IMR-90 (cell line): ENCODE data around the gene DBNL. TPM values are rescaled to one million over a fixed set of nuclear protein-coding genes. Genes with fewer than 3 reads are reported as not detected.

Experiments used
- ATAC-seq: fragments of 200-7000 bp; cut with Tn5 transposase; 2 replicates; pipeline ENCODE4 v1.9.1; 2020; ENCODE audit warnings: low read depth, mild to moderate bottlenecking, moderate library complexity
- BruUV-seq: library from RNA; stranded (reverse); fragments of 400-500 nt; replicated peaks from 2 replicates; lab custom pipeline; 2021; lab: Mats Ljungman, UMichigan
- CTCF ChIA-PET: fragments of 300-600 bp; formaldehyde crosslinking; extraction: SDS; loops from one replicate; lab custom pipeline; 2021; ENCODE audit warnings: antibody characterized with exemption; lab: Yijun Ruan, JAX
- POLR2A ChIA-PET: fragments of 300-600 bp; sonication (Branson Sonifier 250); formaldehyde crosslinking; loops from one replicate; lab custom pipeline; 2022; ENCODE audit warnings: antibody characterized with exemption; ENCODE audit not compliant: unreplicated experiment; lab: Charles Lee
- DNase-seq: peaks from one replicate; pipeline ENCODE4 v3.0.0; 2013
- H2AFZ ChIP-seq: replicated peaks from 2 replicates; pipeline ENCODE3; 2013; ENCODE audit warnings: low read length, mild to moderate bottlenecking; ENCODE audit not compliant: poor library complexity
- H2AK5ac ChIP-seq: 2 replicates; pipeline ENCODE4 v1.6.1; 2013; ENCODE audit warnings: low read depth, low read length, inconsistent platforms
- H2AK9ac ChIP-seq: replicated peaks from 2 replicates; pipeline ENCODE3; 2013; ENCODE audit warnings: mild to moderate bottlenecking, low read depth, low read length, moderate library complexity; ENCODE audit not compliant: poor library complexity
- H2BK120ac ChIP-seq: 2 replicates; pipeline ENCODE4 v1.6.1; 2013; ENCODE audit warnings: low read depth, low read length, inconsistent platforms
- H2BK15ac ChIP-seq: 3 replicates; pipeline ENCODE4 v1.6.1; 2013; ENCODE audit warnings: low read depth, low read length, inconsistent platforms
- H2BK20ac ChIP-seq: 2 replicates; pipeline ENCODE4 v1.6.1; 2013; ENCODE audit warnings: low read depth, mild to moderate bottlenecking, inconsistent platforms, low read length, moderate library complexity
- H2BK5ac ChIP-seq: 2 replicates; pipeline ENCODE4 v1.6.1; 2013; ENCODE audit warnings: mild to moderate bottlenecking, low read depth, low read length, inconsistent platforms; ENCODE audit not compliant: poor library complexity, severe bottlenecking
- H3K14ac ChIP-seq: replicated peaks from 2 replicates; pipeline ENCODE4 v1.6.1; 2013; ENCODE audit warnings: low read depth, low read length, inconsistent platforms
- H3K18ac ChIP-seq: 2 replicates; pipeline ENCODE4 v1.6.1; 2013; ENCODE audit warnings: low read depth, low read length, control low read depth
- H3K23ac ChIP-seq: 2 replicates; pipeline ENCODE4 v1.6.1; 2013; ENCODE audit warnings: low read depth, low read length, inconsistent platforms
- H3K27ac ChIP-seq: 2 replicates; pipeline ENCODE4 v1.5.1; 2013; ENCODE audit warnings: mild to moderate bottlenecking, control low read depth, low read length; ENCODE audit not compliant: insufficient read depth
- H3K27me3 ChIP-seq: 2 replicates; pipeline ENCODE4 v1.6.1; 2013; ENCODE audit warnings: low read length; ENCODE audit not compliant: control insufficient read depth, insufficient read depth
- H3K36me3 ChIP-seq: 2 replicates; pipeline ENCODE4 v1.6.1; 2013; ENCODE audit warnings: low read length, mixed read lengths; ENCODE audit not compliant: control insufficient read depth, insufficient read depth
- H3K4ac ChIP-seq: 2 replicates; pipeline ENCODE4 v1.6.1; 2013; ENCODE audit warnings: low read depth, low read length, inconsistent platforms
- H3K4me1 ChIP-seq: 2 replicates; pipeline ENCODE4 v1.6.1; 2013; ENCODE audit warnings: low read length, mixed read lengths; ENCODE audit not compliant: control insufficient read depth, insufficient read depth
- H3K4me2 ChIP-seq: 2 replicates; pipeline ENCODE4 v1.6.1; 2013; ENCODE audit warnings: low read depth, mild to moderate bottlenecking, control low read depth, low read length, moderate library complexity
- H3K4me3 ChIP-seq: 2 replicates; pipeline ENCODE4 v1.5.1; 2013; ENCODE audit warnings: low read depth, mild to moderate bottlenecking, control low read depth, low read length, moderate library complexity; ENCODE audit not compliant: insufficient read depth
- H3K56ac ChIP-seq: 2 replicates; pipeline ENCODE4 v1.6.1; 2013; ENCODE audit warnings: low read length, inconsistent platforms; ENCODE audit not compliant: insufficient read depth; ENCODE audit errors: extremely low read depth
- H3K79me1 ChIP-seq, 2 experiments: 2 replicates each; pipeline ENCODE4 v1.6.1; 2013; ENCODE audit warnings: low read length in 2 of 2, inconsistent platforms in 1 of 2, low read depth in 1 of 2
- H3K9ac ChIP-seq: 2 replicates; pipeline ENCODE4 v1.6.1; 2013; ENCODE audit warnings: low read depth, low read length, control low read depth
- H3K9me1 ChIP-seq: 2 replicates; pipeline ENCODE4 v1.6.1; 2013; ENCODE audit warnings: low read length, inconsistent platforms; ENCODE audit not compliant: insufficient read depth
- H3K9me3 ChIP-seq: 2 replicates; pipeline ENCODE4 v1.6.1; 2013; ENCODE audit warnings: low read length; ENCODE audit not compliant: control insufficient read depth, insufficient read depth
- H4K20me1 ChIP-seq: 2 replicates; pipeline ENCODE4 v1.6.1; 2013; ENCODE audit warnings: low read length, inconsistent platforms; ENCODE audit not compliant: insufficient read depth
- H4K5ac ChIP-seq: 2 replicates; pipeline ENCODE4 v1.6.1; 2013; ENCODE audit warnings: mild to moderate bottlenecking, low read depth, low read length, control low read depth
- H4K8ac ChIP-seq, 2 experiments: 2 replicates each; pipeline ENCODE4 v1.6.1; 2013; ENCODE audit warnings: low read depth in 2 of 2, low read length in 2 of 2, control low read depth in 1 of 2, inconsistent platforms in 1 of 2
- H4K91ac ChIP-seq: 2 replicates; pipeline ENCODE4 v1.6.1; 2013; ENCODE audit warnings: low read depth, low read length, inconsistent platforms; ENCODE audit not compliant: insufficient read depth
- BHLHE40 ChIP-seq: fragments of 150-350 bp; IDR thresholded peaks from 2 replicates; pipeline ENCODE4 v1.6.1; 2016; ENCODE audit warnings: mild to moderate bottlenecking, low read depth, low read length
- CEBPB ChIP-seq: IDR thresholded peaks from 2 replicates; pipeline ENCODE4 v1.6.1; 2012; ENCODE audit warnings: low read depth, low read length, improper control_type of control experiment
- CHD1 ChIP-seq: IDR thresholded peaks from 2 replicates; pipeline ENCODE4 v1.6.1; 2012; ENCODE audit warnings: low read depth, low read length, improper control_type of control experiment
- CTCF ChIP-seq: conservative IDR thresholded peaks from 2 replicates; pipeline ENCODE4 v1.5.1; 2012; ENCODE audit warnings: mild to moderate bottlenecking, low read depth, low read length, improper control_type of control experiment
- ELK1 ChIP-seq: fragments of 150-350 bp; IDR thresholded peaks from 2 replicates; pipeline ENCODE4 v1.6.1; 2016; ENCODE audit warnings: low read depth, mild to moderate bottlenecking, low read length, moderate library complexity, borderline replicate concordance
- MAFK ChIP-seq: IDR thresholded peaks from 2 replicates; pipeline ENCODE4 v1.6.1; 2012; ENCODE audit warnings: low read depth, low read length, improper control_type of control experiment
- MAZ ChIP-seq: IDR thresholded peaks from 2 replicates; pipeline ENCODE4 v1.6.1; 2012; ENCODE audit warnings: low read depth, mild to moderate bottlenecking, low read length, improper control_type of control experiment, moderate library complexity, borderline replicate concordance
- MXI1 ChIP-seq: IDR thresholded peaks from 2 replicates; pipeline ENCODE4 v1.6.1; 2012; ENCODE audit warnings: low read depth, mild to moderate bottlenecking, low read length, moderate library complexity, borderline replicate concordance
- NFE2L2 ChIP-seq: fragments of 150-350 bp; IDR thresholded peaks from 2 replicates; pipeline ENCODE4 v1.6.1; 2016; ENCODE audit warnings: low read depth, mild to moderate bottlenecking, low read length
- POLR2A ChIP-seq: IDR thresholded peaks from 2 replicates; pipeline ENCODE4 v1.6.1; 2012; ENCODE audit warnings: mild to moderate bottlenecking, low read depth, low read length
- RCOR1 ChIP-seq: IDR thresholded peaks from 2 replicates; pipeline ENCODE4 v1.6.1; 2012; ENCODE audit warnings: mild to moderate bottlenecking, low read length, improper control_type of control experiment; ENCODE audit not compliant: insufficient replicate concordance
- RFX5 ChIP-seq: IDR thresholded peaks from 2 replicates; pipeline ENCODE4 v1.8.0; 2012; ENCODE audit warnings: low read depth, mild to moderate bottlenecking, low read length, moderate library complexity
- SMC3 ChIP-seq: fragments of 150-350 bp; IDR thresholded peaks from 2 replicates; pipeline ENCODE4 v1.6.1; 2016; ENCODE audit warnings: low read depth, mild to moderate bottlenecking, antibody characterized with exemption, low read length, moderate library complexity
- USF2 ChIP-seq: fragments of 150-350 bp; IDR thresholded peaks from 2 replicates; pipeline ENCODE4 v1.6.1; 2017; ENCODE audit warnings: mild to moderate bottlenecking, antibody characterized with exemption, low read length, low read depth
- WGBS, 2 experiments: methylation state at CpG; one replicate each; pipeline versions ENCODE4 v1.1.5 to v1.1.7; 2013; ENCODE audit warnings: missing lambda C conversion rate in 2 of 2; ENCODE audit not compliant: insufficient read length in 1 of 2; ENCODE audit errors: extremely low coverage in 2 of 2; 5-methylcytosine and 5-hydroxymethylcytosine counted together
- dilution Hi-C: fragments of 300-500 bp; cut with HindIII; formaldehyde crosslinking; loops from one replicate; pipeline ENCODE4 v1.14.3; 2018; ENCODE audit warnings: low sequenced_read_pairs; ENCODE audit not compliant: unreplicated experiment
- in situ Hi-C: fragments of 300-500 bp; cut with MboI; formaldehyde crosslinking; loops from 3 replicates; pipeline ENCODE4 v1.14.3; 2019; ENCODE audit warnings: low sequenced_read_pairs, inconsistent platforms, mixed read lengths
- intact Hi-C: fragments of 100-400 bp; cut with micrococcal nuclease; formaldehyde crosslinking; loops from 2 replicates; pipeline ENCODE4 v1.10.0; 2022
- polyA plus RNA-seq, 3 experiments: library from polyadenylated mRNA; depleted of rRNA; stranded (reverse); fragments of >200 nt; gene quantifications; 2 replicates each; pipeline ENCODE4 v1.2.3, GENCODE V29; 2012; ENCODE audit warnings: low replicate concordance in 1 of 3
- total RNA-seq: library from RNA; depleted of rRNA; stranded (reverse); fragments of >200 nt; gene quantifications from 2 replicates; pipeline ENCODE4 v1.2.3, GENCODE V29; 2012

Gene DBNL
- total and polyA plus RNA-seq, 2 of the 4 experiments (the other 2 are of a cell fraction) = 157 to 179 TPM

GRCh38 chr7:44108768-44109750, 64.6 kb downstream of the DBNL start:
- no peak overlapping the region for H2AK9ac ChIP-seq
- DNase-seq (no peak), ATAC-seq (no peak)
- no peaks in the 10 kb centered on the region for H3K9me3 ChIP-seq
- no peak overlapping the region for H3K23ac ChIP-seq
- no peak overlapping the region for H3K4ac ChIP-seq
- H3K36me3 ChIP-seq = peaks cover 2% of the 10 kb centered on the region
- H2AFZ ChIP-seq = no peak overlapping the region
- intact Hi-C loops = no loop called here
- CTCF ChIA-PET = no interaction called here
- no peak overlapping the region for H3K4me3 ChIP-seq
- POLR2A ChIA-PET = no interaction called here
- H3K9ac ChIP-seq = no peak overlapping the region
- no peaks in the 10 kb centered on the region; a peak in 1 of 4 replicates for H3K79me1 ChIP-seq
- no peak overlapping the region for H3K56ac ChIP-seq
- H3K14ac ChIP-seq = no peak overlapping the region
- dilution Hi-C loops = no loop called here
- H2BK120ac ChIP-seq = no peak overlapping the region
- no peaks in the 10 kb centered on the region for H4K20me1 ChIP-seq
- 95% methylated on average over 6 of the region's 21 CpGs; no CpG with 5 or more reads in 1 of the 2 experiments for WGBS, 2 experiments
- H2BK20ac ChIP-seq = no peak overlapping the region
- H4K91ac ChIP-seq = no peak overlapping the region
- H3K9me1 ChIP-seq = peaks cover 8% of the 10 kb centered on the region
- no peak overlapping the region for H4K8ac ChIP-seq
- H3K4me2 ChIP-seq = no peak overlapping the region
- H3K27me3 ChIP-seq = no peaks in the 10 kb centered on the region
- BruUV-seq = no TSS peak
- peaks cover 14% of the 10 kb centered on the region for H3K4me1 ChIP-seq
- no peak overlapping the region for H3K27ac ChIP-seq
- no peak overlapping the region for H3K18ac ChIP-seq
- no peak overlapping the region for H2BK15ac ChIP-seq
- H2BK5ac ChIP-seq = no peak overlapping the region
- H2AK5ac ChIP-seq = no peak overlapping the region
- no peak overlapping the region for H4K5ac ChIP-seq
- in situ Hi-C loops = no loop called here
- TF ChIP-seq CEBPB = no peak
- no peak for TF ChIP-seq RFX5
- TF ChIP-seq MXI1 = no peak
- no peak for TF ChIP-seq CTCF
- no peak for TF ChIP-seq MAZ
- TF ChIP-seq MAFK = no peak
- no peak for TF ChIP-seq SMC3
- no peak for TF ChIP-seq RCOR1
- TF ChIP-seq NFE2L2 = no peak
- TF ChIP-seq USF2 = no peak
- no peak for TF ChIP-seq POLR2A
- TF ChIP-seq CHD1 = no peak
- no peak for TF ChIP-seq BHLHE40
- TF ChIP-seq ELK1 = no peak
